ENCODE results near the gene TLL2.

The TLL2 gene

GRCh38 chr10:96319754-96320474, 193.8 kb downstream of the TLL2 start:
- no peaks in the 10 kb centered on the region for H3K27me3 ChIP-seq (replicated peaks; ENCODE audit: control insufficient read depth, insufficient read depth, low read length)
- H3K4me3 ChIP-seq (replicated peaks; ENCODE audit: low read depth, low read length), result no peak overlapping the region
- DNase-seq (ENCODE audit: extremely low read depth, insufficient read length), result no peak
- no peaks in the 10 kb centered on the region for H3K36me3 ChIP-seq (ENCODE audit: control insufficient read depth, insufficient read depth, low read length)
- TF ChIP-seq CTCF (IDR thresholded peaks at IDR 0.05; ENCODE audit: insufficient read depth, low read length, poor library complexity, severe bottlenecking), result no peak

GRCh38 chr10:96317067-96317833, 196.5 kb downstream of the TLL2 start:
- peak; percentile 20 for TF ChIP-seq CTCF (IDR thresholded peaks at IDR 0.05; ENCODE audit: insufficient read depth, low read length, poor library complexity, severe bottlenecking)
- no peak overlapping the region for H3K4me3 ChIP-seq (replicated peaks; ENCODE audit: low read depth, low read length)
- no peaks in the 10 kb centered on the region for H3K36me3 ChIP-seq (ENCODE audit: control insufficient read depth, insufficient read depth, low read length)
- no peaks in the 10 kb centered on the region for H3K27me3 ChIP-seq (replicated peaks; ENCODE audit: control insufficient read depth, insufficient read depth, low read length)
- no peak for DNase-seq (ENCODE audit: extremely low read depth, insufficient read length)

All from GM06990 (cell line).